Body of pancreas (tissue), 4 donors: ENCODE results near the gene AOX1.

Source experiments
- POLR2A ChIP-seq, 3 donors: fragments of 450-650 bp; IDR thresholded peaks; one replicate each; pipeline ENCODE4 v1.6.1; 2016; ENCODE audit warnings: antibody characterized with exemption in 3 of 3, mild to moderate bottlenecking in 2 of 3
- TF ChIP-seq, protein P1 (sequence below), 7 experiments: fragments of 450-650 bp in 4 of 7; fragments of 200-600 bp in 3 of 7; sonication (generic) in 3 of 7; IDR thresholded peaks; one replicate each; pipeline ENCODE4 v1.5.1; 2016 to 2019; ENCODE audit warnings: antibody characterized with exemption in 7 of 7

DNA sequence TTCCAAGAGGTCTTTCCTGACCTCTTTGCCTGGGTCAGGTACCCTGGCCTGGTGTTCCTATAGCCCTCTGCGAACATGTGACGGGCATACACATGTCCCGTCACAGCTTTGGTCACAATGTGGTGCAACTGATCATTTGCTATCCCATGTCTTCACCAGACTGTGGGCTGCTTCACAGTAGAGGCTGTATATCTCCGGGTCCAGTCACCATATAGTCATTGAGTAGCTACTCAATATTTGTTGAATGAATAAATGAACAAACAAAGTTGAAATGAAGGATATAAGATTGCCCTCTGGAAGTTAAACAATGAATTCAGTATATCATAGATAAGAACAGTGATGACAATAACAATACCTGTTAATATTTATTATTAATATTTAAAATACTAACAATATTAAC, 16.8 kb downstream of the AOX1 start:
- TF ChIP-seq, protein P1, sequence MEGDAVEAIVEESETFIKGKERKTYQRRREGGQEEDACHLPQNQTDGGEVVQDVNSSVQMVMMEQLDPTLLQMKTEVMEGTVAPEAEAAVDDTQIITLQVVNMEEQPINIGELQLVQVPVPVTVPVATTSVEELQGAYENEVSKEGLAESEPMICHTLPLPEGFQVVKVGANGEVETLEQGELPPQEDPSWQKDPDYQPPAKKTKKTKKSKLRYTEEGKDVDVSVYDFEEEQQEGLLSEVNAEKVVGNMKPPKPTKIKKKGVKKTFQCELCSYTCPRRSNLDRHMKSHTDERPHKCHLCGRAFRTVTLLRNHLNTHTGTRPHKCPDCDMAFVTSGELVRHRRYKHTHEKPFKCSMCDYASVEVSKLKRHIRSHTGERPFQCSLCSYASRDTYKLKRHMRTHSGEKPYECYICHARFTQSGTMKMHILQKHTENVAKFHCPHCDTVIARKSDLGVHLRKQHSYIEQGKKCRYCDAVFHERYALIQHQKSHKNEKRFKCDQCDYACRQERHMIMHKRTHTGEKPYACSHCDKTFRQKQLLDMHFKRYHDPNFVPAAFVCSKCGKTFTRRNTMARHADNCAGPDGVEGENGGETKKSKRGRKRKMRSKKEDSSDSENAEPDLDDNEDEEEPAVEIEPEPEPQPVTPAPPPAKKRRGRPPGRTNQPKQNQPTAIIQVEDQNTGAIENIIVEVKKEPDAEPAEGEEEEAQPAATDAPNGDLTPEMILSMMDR (IDR thresholded peaks at IDR 0.05): no peak
- TF ChIP-seq POLR2A (IDR thresholded peaks at IDR 0.05): no peak
